Kidney (tissue), 14 donors: Measurements from ENCODE around the gene RNF138. TPM values are rescaled to one million over a fixed set of nuclear protein-coding genes. Genes with fewer than 3 reads are reported as not detected.

ENCODE experiments used
- DNase-seq, 5 donors: peaks; one replicate each; pipeline ENCODE4 v3.0.0-alpha.2; 2013 to 2020
- FAIRE-seq: peaks from 2 replicates; lab custom pipeline; 2012; peaks lifted over from hg19 to GRCh38; lab: Jason Lieb, UNC
- H3K27ac ChIP-seq, 2 donors: one replicate each; pipeline ENCODE4 v1.7.0; 2013; ENCODE audit warnings: low read depth in 2 of 2, low read length in 2 of 2, inconsistent platforms in 1 of 2
- H3K27me3 ChIP-seq: one replicate; pipeline ENCODE4 v1.7.1; 2013; ENCODE audit warnings: low read length, inconsistent platforms; ENCODE audit not compliant: control insufficient read depth, insufficient read depth
- H3K36me3 ChIP-seq, 3 donors: one replicate each; pipeline versions ENCODE4 v1.7.0 to v1.7.1; 2013; ENCODE audit warnings: low read length in 3 of 3, control low read depth in 1 of 3, inconsistent platforms in 1 of 3; ENCODE audit not compliant: insufficient read depth in 3 of 3, control insufficient read depth in 2 of 3
- H3K4me1 ChIP-seq, 3 donors: one replicate each; pipeline versions ENCODE4 v1.7.0 to v1.7.1; 2013; ENCODE audit warnings: low read length in 3 of 3, inconsistent platforms in 1 of 3, low read depth in 1 of 3; ENCODE audit not compliant: control insufficient read depth in 2 of 3, insufficient read depth in 2 of 3
- H3K4me3 ChIP-seq, 3 donors: one replicate each; pipeline versions ENCODE4 v1.7.0 to v1.8.1; 2013; ENCODE audit warnings: low read length in 3 of 3, control low read depth in 1 of 3, inconsistent platforms in 1 of 3
- H3K9ac ChIP-seq, 3 donors: one replicate each; pipeline versions ENCODE4 v1.7.0 to v1.7.1; 2013; ENCODE audit warnings: low read length in 3 of 3, control low read depth in 1 of 3, inconsistent platforms in 1 of 3
- H3K9me3 ChIP-seq, 3 donors: one replicate each; pipeline versions ENCODE4 v1.7.0 to v1.7.1; 2013; ENCODE audit warnings: low read length in 3 of 3, control low read depth in 1 of 3, inconsistent platforms in 1 of 3; ENCODE audit not compliant: control insufficient read depth in 2 of 3, insufficient read depth in 1 of 3
- intact Hi-C: fragments of 100-400 bp; cut with DNase I; formaldehyde crosslinking; loops from one replicate; pipeline ENCODE4 v1.11.1; 2022
- polyA plus RNA-seq: library from polyadenylated mRNA; stranded (reverse); fragments of 350-450 nt; fragmentation: Illumina TruSeq; extraction: RNeasy Lipid Tissue Mini Kit (QIAGEN cat#74804); gene quantifications from one replicate; pipeline ENCODE4 v1.2.3, GENCODE V29; 2014; ENCODE audit warnings: low read depth, low replicate concordance; ENCODE audit not compliant: insufficient read depth
- total RNA-seq: library from RNA; stranded (reverse); fragmentation: NEBNext Ultra II Directional; extraction: Animal tissue kit (Norgen Biotek cat#: 25700); gene quantifications from one replicate; pipeline ENCODE4 v1.2.1, GENCODE V29; 2021
- TF ChIP-seq, protein P1 (sequence below): IDR thresholded peaks from 3 replicates; pipeline ENCODE4 v1.5.1; 2012; ENCODE audit warnings: mild to moderate bottlenecking, moderate library complexity, borderline replicate concordance; ENCODE audit not compliant: insufficient read depth; ENCODE audit errors: extremely low read depth
- donor health status: control.
- donor health status: control.
- donor health status: control.
- donor health status: control.
- donor health status: control.
- donor health status: DM: yes; HTN: yes; CAD: no.
- donor health status: Normal renal cell carcinoma (clear cell type).

Gene RNF138
- total and polyA plus RNA-seq, 2 donors from 2014 or later: 6.2 to 30.6 TPM

DNA sequence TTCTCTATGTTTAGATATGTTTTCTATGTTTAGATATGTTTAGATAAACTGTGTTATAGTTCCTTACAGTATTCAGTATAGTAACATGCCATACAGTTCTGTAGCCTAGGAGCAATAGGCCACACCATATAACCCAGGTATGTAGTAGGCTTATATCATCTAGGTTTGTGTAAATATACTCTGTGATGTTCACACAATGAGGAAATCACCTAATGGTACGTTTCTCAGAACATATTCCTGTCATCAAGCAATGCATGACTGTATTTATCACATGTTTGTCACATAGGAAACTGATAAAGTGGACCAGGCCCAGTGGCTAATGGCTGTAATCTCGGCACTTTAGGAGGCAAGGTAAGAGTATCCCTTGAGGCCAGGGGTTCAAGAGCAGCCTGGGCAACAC, 44.0 kb downstream of the RNF138 start:
- no peak overlapping the region for H3K9ac ChIP-seq
- H3K4me1 ChIP-seq: no peaks in the 10 kb centered on the region
- FAIRE-seq (no peak), DNase-seq (no peak)
- no peaks in the 10 kb centered on the region for H3K9me3 ChIP-seq
- H3K4me3 ChIP-seq: no peak overlapping the region
- H3K36me3 ChIP-seq: peaks cover 0 to 2% (median 0%) of the 10 kb centered on the region in 3 donors
- TF ChIP-seq, protein P1, sequence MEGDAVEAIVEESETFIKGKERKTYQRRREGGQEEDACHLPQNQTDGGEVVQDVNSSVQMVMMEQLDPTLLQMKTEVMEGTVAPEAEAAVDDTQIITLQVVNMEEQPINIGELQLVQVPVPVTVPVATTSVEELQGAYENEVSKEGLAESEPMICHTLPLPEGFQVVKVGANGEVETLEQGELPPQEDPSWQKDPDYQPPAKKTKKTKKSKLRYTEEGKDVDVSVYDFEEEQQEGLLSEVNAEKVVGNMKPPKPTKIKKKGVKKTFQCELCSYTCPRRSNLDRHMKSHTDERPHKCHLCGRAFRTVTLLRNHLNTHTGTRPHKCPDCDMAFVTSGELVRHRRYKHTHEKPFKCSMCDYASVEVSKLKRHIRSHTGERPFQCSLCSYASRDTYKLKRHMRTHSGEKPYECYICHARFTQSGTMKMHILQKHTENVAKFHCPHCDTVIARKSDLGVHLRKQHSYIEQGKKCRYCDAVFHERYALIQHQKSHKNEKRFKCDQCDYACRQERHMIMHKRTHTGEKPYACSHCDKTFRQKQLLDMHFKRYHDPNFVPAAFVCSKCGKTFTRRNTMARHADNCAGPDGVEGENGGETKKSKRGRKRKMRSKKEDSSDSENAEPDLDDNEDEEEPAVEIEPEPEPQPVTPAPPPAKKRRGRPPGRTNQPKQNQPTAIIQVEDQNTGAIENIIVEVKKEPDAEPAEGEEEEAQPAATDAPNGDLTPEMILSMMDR: no peak
- H3K27me3 ChIP-seq: no peaks in the 10 kb centered on the region
- intact Hi-C loops: no loop called here
- H3K27ac ChIP-seq: no peak overlapping the region

DNA sequence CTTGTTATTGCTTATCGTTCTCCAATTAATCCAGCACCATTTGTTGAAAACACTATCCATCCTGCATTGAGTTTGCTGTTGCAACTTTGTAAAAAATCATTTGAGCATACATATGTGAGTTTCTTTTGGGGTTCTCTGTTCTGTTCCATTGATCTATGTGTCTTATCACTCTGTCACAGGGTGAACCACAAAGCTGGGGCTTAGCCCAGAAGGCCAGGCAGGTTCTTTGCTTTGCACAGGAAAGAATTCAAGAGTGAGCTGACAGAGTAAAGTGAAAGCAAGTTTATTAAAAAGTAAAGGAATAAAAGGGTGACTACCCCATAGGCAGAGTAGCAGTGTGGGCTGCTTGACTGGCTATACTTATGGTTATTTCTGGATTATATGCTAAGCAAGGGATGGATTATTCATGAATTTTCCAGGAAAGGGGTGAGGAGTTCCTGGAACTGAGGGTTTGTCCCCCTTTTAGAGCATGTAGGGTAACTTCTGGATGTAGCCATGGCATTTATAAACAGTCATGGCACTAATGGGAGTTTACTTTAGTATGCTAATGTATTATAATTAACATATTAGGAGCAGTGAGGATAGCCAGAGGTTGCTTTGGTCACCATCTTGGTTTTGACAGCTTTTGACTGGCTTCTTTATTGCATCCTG, 46.8 kb downstream of the RNF138 start:
- Histone ChIP-seq H3K27me3 (no peaks in the 10 kb centered on the region), H3K27ac (no peak overlapping the region), H3K4me1 (no peaks in the 10 kb centered on the region), H3K9ac (no peak overlapping the region), H3K4me3 (no peak overlapping the region), H3K9me3 (no peaks in the 10 kb centered on the region), H3K36me3 (no peaks in the 10 kb centered on the region)
- DNase-seq (no peak), FAIRE-seq (no peak)
- TF ChIP-seq, protein P1: no peak
- intact Hi-C loops: no loop called here

DNA sequence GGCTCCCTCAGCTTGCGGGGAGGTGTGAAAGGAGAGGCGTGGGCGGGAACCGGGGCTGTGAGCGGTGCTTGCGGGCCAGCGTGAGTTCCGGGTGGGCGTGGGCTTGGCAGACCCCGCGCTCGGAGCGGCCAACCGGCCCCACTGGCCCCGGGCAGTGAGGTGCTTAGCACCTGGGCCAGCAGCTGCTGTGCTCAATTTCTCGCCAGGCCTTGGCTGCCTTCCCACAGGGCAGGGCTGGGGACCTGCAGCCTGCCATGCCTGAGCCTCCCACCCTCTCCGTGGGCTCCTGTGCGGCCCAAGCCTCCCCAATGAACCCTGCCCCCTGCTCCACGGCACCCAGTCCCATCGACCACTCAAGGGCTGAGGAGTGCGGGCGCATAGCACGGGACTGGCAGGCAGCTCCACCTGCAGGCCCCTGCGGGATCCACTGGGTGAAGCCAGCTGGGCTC, 48.2 kb downstream of the RNF138 start:
- TF ChIP-seq, protein P1: no peak
- FAIRE-seq (no peak), DNase-seq (no peak)
- Histone ChIP-seq H3K36me3 (no peaks in the 10 kb centered on the region), H3K27ac (no peak overlapping the region), H3K4me1 (no peaks in the 10 kb centered on the region), H3K4me3 (no peak overlapping the region), H3K27me3 (no peaks in the 10 kb centered on the region), H3K9me3 (no peaks in the 10 kb centered on the region), H3K9ac (no peak overlapping the region)
- intact Hi-C loops: no loop called here
